H1 (cell line): ENCODE data around the gene ORMDL1. TPM values are rescaled to one million over a fixed set of nuclear protein-coding genes. Genes with fewer than 3 reads are reported as not detected.

Source experiments
- CTCF ChIA-PET: fragments of 300-600 bp; sonication (Branson Sonifier 250); formaldehyde crosslinking; loops from one replicate; lab custom pipeline; 2021; ENCODE audit not compliant: partially characterized antibody; lab: Charles Lee
- POLR2A ChIA-PET: fragments of 300-600 bp; sonication (Branson Sonifier 250); formaldehyde crosslinking; loops from one replicate; lab custom pipeline; 2021; ENCODE audit warnings: inconsistent platforms; ENCODE audit not compliant: partially characterized antibody; lab: Charles Lee
- DNase-seq, 2 experiments: peaks; one replicate each; pipeline versions ENCODE4 v3.0.0 to v3.0.0-alpha.2; 2010 to 2022; ENCODE audit warnings: low spot score in 2 of 2, low read depth in 1 of 2, mixed read lengths in 1 of 2
- FAIRE-seq: peaks from 2 replicates; lab custom pipeline; 2011; peaks lifted over from hg19 to GRCh38; lab: Jason Lieb, UNC
- H2AFZ ChIP-seq: 2 replicates; pipeline ENCODE4 v1.8.1; 2012; ENCODE audit warnings: low read length, inconsistent platforms
- H2AK5ac ChIP-seq: 2 replicates; pipeline ENCODE4 v1.6.1; 2013; ENCODE audit warnings: low read depth, low read length
- H2BK120ac ChIP-seq: replicated peaks from 2 replicates; pipeline ENCODE3; 2013; ENCODE audit warnings: low read depth, low read length, inconsistent platforms
- H2BK12ac ChIP-seq: 2 replicates; pipeline ENCODE4 v1.6.1; 2013; ENCODE audit warnings: low read depth, low read length
- H2BK15ac ChIP-seq: 2 replicates; pipeline ENCODE4 v1.6.1; 2013; ENCODE audit warnings: low read length
- H2BK20ac ChIP-seq: 2 replicates; pipeline ENCODE4 v1.6.1; 2013; ENCODE audit warnings: low read length
- H2BK5ac ChIP-seq: 2 replicates; pipeline ENCODE4 v1.6.1; 2013; ENCODE audit warnings: low read depth, low read length
- H3K14ac ChIP-seq: 2 replicates; pipeline ENCODE4 v1.6.1; 2013; ENCODE audit warnings: inconsistent platforms; ENCODE audit not compliant: insufficient read length
- H3K18ac ChIP-seq: 2 replicates; pipeline ENCODE4 v1.6.1; 2013; ENCODE audit warnings: low read length; ENCODE audit errors: extremely low read depth
- H3K23ac ChIP-seq: 2 replicates; pipeline ENCODE4 v1.6.1; 2013; ENCODE audit warnings: inconsistent platforms; ENCODE audit not compliant: insufficient read length
- H3K23me2 ChIP-seq: 2 replicates; pipeline ENCODE4 v1.6.1; 2013; ENCODE audit warnings: low read depth, low read length
- H3K27ac ChIP-seq: 2 replicates; pipeline ENCODE4 v1.6.1; 2011; ENCODE audit warnings: low read depth, low read length, inconsistent platforms
- H3K27me3 ChIP-seq, 4 experiments: replicated peaks in 1 of 4; 1 replicate in 1 of 4; 2 replicates in 3 of 4; pipeline versions ENCODE4 v1.6.1 to v1.8.1; 2011 to 2013; ENCODE audit warnings: low read length in 3 of 4, mild to moderate bottlenecking in 3 of 4, inconsistent platforms in 2 of 4, mixed read lengths in 2 of 4, moderate library complexity in 1 of 4; ENCODE audit not compliant: control insufficient read depth in 3 of 4, insufficient read depth in 3 of 4; ENCODE audit errors: extremely low read depth in 1 of 4
- H3K36me3 ChIP-seq, 4 experiments: 2 replicates each; pipeline versions ENCODE4 v1.6.1 to v1.8.1; 2011 to 2013; ENCODE audit warnings: mild to moderate bottlenecking in 4 of 4, low read length in 3 of 4, moderate library complexity in 2 of 4, control low read depth in 1 of 4, inconsistent platforms in 1 of 4; ENCODE audit not compliant: insufficient read depth in 4 of 4, control insufficient read depth in 2 of 4
- H3K4ac ChIP-seq: replicated peaks from 2 replicates; pipeline ENCODE3; 2013; ENCODE audit warnings: low read length, low read depth, mixed read lengths, inconsistent platforms; ENCODE audit not compliant: insufficient read length
- H3K4me1 ChIP-seq, 4 experiments: replicated peaks in 1 of 4; 1 replicate in 1 of 4; 2 replicates in 3 of 4; pipeline versions ENCODE4 v1.6.1 to v1.8.1; 2011 to 2013; ENCODE audit warnings: low read length in 3 of 4, inconsistent platforms in 2 of 4, mixed read lengths in 1 of 4; ENCODE audit not compliant: insufficient read depth in 4 of 4, control insufficient read depth in 3 of 4
- H3K4me2 ChIP-seq, 2 experiments: 2 replicates each; pipeline versions ENCODE4 v1.6.1 to v1.8.1; 2011 to 2013; ENCODE audit warnings: low read depth in 2 of 2, low read length in 2 of 2, control low read depth in 1 of 2, inconsistent platforms in 1 of 2, mild to moderate bottlenecking in 1 of 2; ENCODE audit not compliant: insufficient read depth in 1 of 2
- H3K4me3 ChIP-seq, 4 experiments: fragments of 200-600, 300-600 bp in 1 of 4; sonication (generic), shearing (Covaris generic), sonication (Bioruptor Twin) in 1 of 4; 2 replicates each; pipeline versions ENCODE4 v1.5.1 to v1.8.1; 2011 to 2016; ENCODE audit warnings: low read length in 4 of 4, low read depth in 3 of 4, control low read depth in 2 of 4, inconsistent platforms in 2 of 4, mild to moderate bottlenecking in 2 of 4, mixed read lengths in 1 of 4, moderate library complexity in 1 of 4; ENCODE audit not compliant: insufficient read depth in 2 of 4; ENCODE audit errors: extremely low read depth in 1 of 4
- H3K56ac ChIP-seq: replicated peaks from 2 replicates; pipeline ENCODE3; 2013; ENCODE audit warnings: low read depth, mild to moderate bottlenecking, mixed read lengths, low read length, inconsistent platforms; ENCODE audit not compliant: insufficient read length
- H3K79me1 ChIP-seq: 2 replicates; pipeline ENCODE4 v1.6.1; 2013; ENCODE audit warnings: low read depth, low read length, control low read depth
- H3K79me2 ChIP-seq, 2 experiments: 2 replicates each; pipeline versions ENCODE4 v1.6.1 to v1.8.1; 2012 to 2013; ENCODE audit warnings: low read length in 2 of 2, mild to moderate bottlenecking in 2 of 2, inconsistent platforms in 1 of 2; ENCODE audit not compliant: insufficient read depth in 2 of 2, control insufficient read depth in 1 of 2
- H3K9ac ChIP-seq, 4 experiments: replicated peaks in 1 of 4; 1 replicate in 1 of 4; 2 replicates in 3 of 4; pipeline versions ENCODE4 v1.6.1 to v1.8.1; 2011 to 2013; ENCODE audit warnings: low read depth in 3 of 4, low read length in 3 of 4, control low read depth in 2 of 4, mild to moderate bottlenecking in 2 of 4, moderate library complexity in 2 of 4, inconsistent platforms in 1 of 4; ENCODE audit errors: extremely low read depth in 1 of 4
- H3K9me3 ChIP-seq, 2 experiments: 2 replicates each; pipeline versions ENCODE4 v1.6.1 to v1.8.1; 2012 to 2013; ENCODE audit warnings: mild to moderate bottlenecking in 2 of 2, moderate library complexity in 2 of 2, control low read depth in 1 of 2, inconsistent platforms in 1 of 2, low read depth in 1 of 2, low read length in 1 of 2, mixed read lengths in 1 of 2; ENCODE audit not compliant: insufficient read depth in 2 of 2
- H4K20me1 ChIP-seq, 2 experiments: replicated peaks in 1 of 2; 2 replicates each; pipeline versions ENCODE3 to v1.8.1; 2011 to 2013; ENCODE audit warnings: inconsistent platforms in 2 of 2, low read length in 2 of 2, mild to moderate bottlenecking in 1 of 2; ENCODE audit not compliant: insufficient read depth in 2 of 2, control insufficient read depth in 1 of 2
- H4K5ac ChIP-seq: 2 replicates; pipeline ENCODE4 v1.6.1; 2013; ENCODE audit warnings: low read length, low read depth, mixed read lengths, inconsistent platforms; ENCODE audit not compliant: insufficient read length
- H4K8ac ChIP-seq: 2 replicates; pipeline ENCODE4 v1.8.0; 2013; ENCODE audit warnings: mild to moderate bottlenecking, moderate library complexity, low read length, inconsistent platforms; ENCODE audit not compliant: insufficient read depth; ENCODE audit errors: extremely low read depth
- H4K91ac ChIP-seq: replicated peaks from 2 replicates; pipeline ENCODE3; 2013; ENCODE audit warnings: low read length, mixed read lengths, inconsistent platforms; ENCODE audit not compliant: insufficient read length
- TAF7 ChIP-seq: optimal IDR thresholded peaks from 2 replicates; pipeline ENCODE3; 2011; ENCODE audit warnings: low read depth, mild to moderate bottlenecking, inconsistent platforms, low read length, moderate library complexity, borderline replicate concordance
- WGBS, 2 experiments: shearing (Covaris generic) in 1 of 2; methylation state at CpG; one replicate each; pipeline versions ENCODE4 v1.1.6 to v1.1.7; 2013 to 2015; ENCODE audit warnings: low lambda C conversion rate in 2 of 2, mixed read lengths in 2 of 2, inconsistent platforms in 1 of 2, low coverage in 1 of 2, missing lambda C conversion rate in 1 of 2; ENCODE audit not compliant: insufficient replicate concordance in 2 of 2, insufficient coverage in 1 of 2, insufficient read length in 1 of 2; ENCODE audit errors: extremely low coverage in 1 of 2, missing lambda C conversion rate in 1 of 2; 5-methylcytosine and 5-hydroxymethylcytosine counted together
- polyA plus RNA-seq, 7 experiments: library from polyadenylated mRNA; depleted of rRNA in 3 of 7; stranded (reverse) in 5 of 7; unstranded in 2 of 7; fragments of >200 nt in 5 of 7; fragments of 200-250 nt in 2 of 7; gene quantifications; 1 replicate in 5 of 7; 2 replicates in 1 of 7; 4 replicates in 1 of 7; pipeline versions ENCODE4 v1.2.1 to v1.2.3, GENCODE V29; 2011 to 2013; ENCODE audit warnings: missing spikeins in 2 of 7, mixed read lengths in 2 of 7
- total RNA-seq: library from RNA; stranded (reverse); fragmentation: NEBNext Ultra II Directional; extraction: Animal tissue kit (Norgen Biotek cat#: 25700); gene quantifications from 2 replicates; pipeline ENCODE4 v1.2.1, GENCODE V29; 2021

ORMDL1 gene
- total and polyA plus RNA-seq, 2 of the 8 experiments (the other 6 are each of a cell fraction or from before 2014, with no cell fraction given): 34.9 to 58.1 TPM

- Histone ChIP-seq H3K36me3 (peaks cover 2 to 46% (median 16%) of the 10 kb centered on the region in 4 experiments; a peak in 7 of 8 replicates), H3K4me1 (peaks cover 0 to 3% (median 0%) of the 10 kb centered on the region in 4 experiments; a peak in 3 of 7 replicates), H3K79me2 (peaks cover 16 to 77% of the 10 kb centered on the region in 2 experiments), H4K8ac (peak overlapping the region; percentile 98; the same call in 1 of the 2 replicates), H2BK120ac (no peak overlapping the region), H3K27me3 (no peaks in the 10 kb centered on the region), H3K14ac (no peak overlapping the region), H2BK12ac (no peak overlapping the region), H3K9ac (peak overlapping the region; percentile 83 to 99 (median 92)), H4K91ac (no peak overlapping the region), H3K4me2 (peak overlapping the region; percentile 72 to 75), H2BK15ac (peak overlapping the region; percentile 29; the same call in 1 of the 2 replicates), H3K4me3 (peak overlapping the region; percentile 45 to 85 (median 68)), H3K9me3 (no peaks in the 10 kb centered on the region), H2AFZ (peak overlapping the region; percentile 83; the same call in 1 of the 2 replicates), H4K5ac (peak overlapping the region; percentile 42), H3K27ac (peak overlapping the region; percentile 95), H3K23me2 (no peaks in the 10 kb centered on the region), H3K4ac (no peak overlapping the region), H2BK20ac (no peak overlapping the region), H3K56ac (no peak overlapping the region), H2AK5ac (no peak overlapping the region), H2BK5ac (peak overlapping the region; percentile 94), H3K79me1 (peaks cover 2% of the 10 kb centered on the region; the same call in 1 of the 2 replicates), H3K18ac (no peak overlapping the region; the same call in 1 of the 2 replicates), H3K23ac (no peak overlapping the region), H4K20me1 (peaks cover 0 to 1% of the 10 kb centered on the region in 2 experiments)
- WGBS, 2 experiments: 2% methylated on average over 17 of the region's 17 CpGs; no CpG with 5 or more reads in 1 of the 2 experiments
- no peak for TF ChIP-seq TAF7
- no peak for FAIRE-seq
- no peak for DNase-seq
- ChIA-PET CTCF (interaction anchor here (2.7 kb wide), 1 partner anchor 21 kb away, joined by 13 read pairs; the partner anchor contains the start of gene OSGEPL1), POLR2A (interaction anchor here (0.5 to 2.4 kb wide), 11 partner anchors 10 to 196 kb away, joined by 3 to 17 read pairs (median 3); partner anchors contain the start of gene OSGEPL1)
Measured at GRCh38 chr2:189783451-189783926, 650 bp downstream of the ORMDL1 start.
